RWPE1 (cell line): ENCODE results near the gene NR1D2.
"Not testable (repeated sequence)": the region's sequence is repeated elsewhere in the genome, so short reads cannot be mapped to it uniquely, and the experiment has no call there.

ENCODE experiments used
- CTCF ChIA-PET: fragments of 350-600 bp; sonication (Branson Sonifier 250); formaldehyde crosslinking; extraction: SDS; loops from one replicate; lab custom pipeline; 2021; lab: Yijun Ruan, JAX
- POLR2A ChIA-PET: fragments of 400-600 bp; formaldehyde crosslinking; extraction: SDS; loops from one replicate; lab custom pipeline; 2020; ENCODE audit warnings: antibody characterized with exemption; ENCODE audit not compliant: low non-redundant PET; lab: Yijun Ruan, JAX
- DNase-seq: peaks from one replicate; pipeline ENCODE4 v3.0.0; 2012; ENCODE audit warnings: low spot score
- H3K27ac ChIP-seq: fragments of 450-650 bp; 2 replicates; pipeline ENCODE4 v1.5.1; 2017
- TF ChIP-seq, protein P1 (sequence below): fragments of 450-650 bp; conservative IDR thresholded peaks from 2 replicates; pipeline ENCODE4 v1.5.1; 2017; ENCODE audit warnings: low read depth, mild to moderate bottlenecking

NR1D2 gene

DNA sequence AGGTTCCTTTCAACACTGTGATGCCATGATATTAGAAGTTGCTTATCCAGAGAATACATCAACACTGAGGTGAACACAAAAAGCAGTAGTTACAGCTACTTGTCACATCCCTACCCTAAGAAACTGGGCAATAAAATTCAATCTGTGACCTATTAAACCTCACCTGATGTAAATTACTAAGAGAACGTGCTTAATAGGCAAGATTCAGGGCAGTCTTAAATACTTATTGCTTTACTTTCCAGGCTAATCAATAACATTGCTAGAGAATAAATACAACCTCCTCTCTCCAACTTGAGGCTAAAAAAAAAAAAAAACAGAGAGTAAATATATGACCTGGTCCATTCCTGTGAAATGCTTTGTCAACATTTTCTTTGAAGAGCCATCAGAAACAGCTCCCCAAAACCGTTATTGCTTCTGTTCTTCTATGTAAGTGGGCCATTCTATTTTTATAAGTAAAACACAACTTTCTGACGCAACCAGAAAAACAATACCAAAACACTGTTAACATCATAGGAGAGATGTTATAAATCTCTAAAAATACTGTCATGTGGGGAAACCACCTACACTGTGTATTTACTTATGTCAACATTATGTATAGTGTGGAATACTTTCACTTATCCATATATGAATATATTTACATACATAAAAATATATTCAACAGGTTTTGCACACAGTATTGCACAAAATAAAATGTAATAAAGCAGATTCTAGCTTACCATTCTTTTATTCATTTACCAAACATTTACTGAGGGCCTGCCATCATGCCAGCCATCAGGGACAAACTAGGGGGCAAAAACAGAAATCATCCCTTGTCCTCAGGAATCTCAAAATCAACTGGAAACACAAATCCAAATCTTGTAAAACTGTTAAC, 31.0 kb upstream of the NR1D2 start:
- no peak overlapping the region for H3K27ac ChIP-seq
- DNase-seq, result no peak
- POLR2A ChIA-PET, result no interaction called here
- CTCF ChIA-PET, result no interaction called here
- TF ChIP-seq, protein P1, sequence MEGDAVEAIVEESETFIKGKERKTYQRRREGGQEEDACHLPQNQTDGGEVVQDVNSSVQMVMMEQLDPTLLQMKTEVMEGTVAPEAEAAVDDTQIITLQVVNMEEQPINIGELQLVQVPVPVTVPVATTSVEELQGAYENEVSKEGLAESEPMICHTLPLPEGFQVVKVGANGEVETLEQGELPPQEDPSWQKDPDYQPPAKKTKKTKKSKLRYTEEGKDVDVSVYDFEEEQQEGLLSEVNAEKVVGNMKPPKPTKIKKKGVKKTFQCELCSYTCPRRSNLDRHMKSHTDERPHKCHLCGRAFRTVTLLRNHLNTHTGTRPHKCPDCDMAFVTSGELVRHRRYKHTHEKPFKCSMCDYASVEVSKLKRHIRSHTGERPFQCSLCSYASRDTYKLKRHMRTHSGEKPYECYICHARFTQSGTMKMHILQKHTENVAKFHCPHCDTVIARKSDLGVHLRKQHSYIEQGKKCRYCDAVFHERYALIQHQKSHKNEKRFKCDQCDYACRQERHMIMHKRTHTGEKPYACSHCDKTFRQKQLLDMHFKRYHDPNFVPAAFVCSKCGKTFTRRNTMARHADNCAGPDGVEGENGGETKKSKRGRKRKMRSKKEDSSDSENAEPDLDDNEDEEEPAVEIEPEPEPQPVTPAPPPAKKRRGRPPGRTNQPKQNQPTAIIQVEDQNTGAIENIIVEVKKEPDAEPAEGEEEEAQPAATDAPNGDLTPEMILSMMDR, result no peak

DNA sequence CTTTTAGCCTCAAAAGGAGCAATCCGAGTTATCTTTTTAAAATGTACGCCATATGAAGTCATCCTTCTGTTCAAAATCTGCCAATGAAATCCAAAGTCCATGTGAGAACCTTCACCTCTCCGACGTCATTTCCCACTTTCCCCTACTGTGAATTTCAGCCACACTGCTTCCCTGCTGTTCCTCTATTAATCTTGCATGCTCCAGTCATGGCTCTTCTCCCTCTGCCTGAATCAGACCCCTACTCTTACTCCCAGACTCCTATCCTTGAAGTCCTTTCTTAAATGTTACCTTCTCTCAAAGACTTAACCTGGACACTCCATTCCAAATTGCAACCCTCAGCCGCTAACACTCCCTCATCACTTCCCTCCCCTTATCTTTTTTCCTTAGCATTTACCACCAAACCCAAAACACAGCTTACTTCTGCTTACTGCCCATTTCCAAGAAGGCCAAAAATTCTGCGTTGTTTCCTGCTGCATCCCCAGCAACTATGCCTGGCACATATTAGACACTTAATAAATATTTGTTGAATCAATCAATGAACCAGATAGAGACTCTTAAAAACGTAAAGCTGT, 29.5 kb upstream of the NR1D2 start:
- POLR2A ChIA-PET, result no interaction called here
- H3K27ac ChIP-seq, result no peak overlapping the region
- DNase-seq, result no peak

DNA sequence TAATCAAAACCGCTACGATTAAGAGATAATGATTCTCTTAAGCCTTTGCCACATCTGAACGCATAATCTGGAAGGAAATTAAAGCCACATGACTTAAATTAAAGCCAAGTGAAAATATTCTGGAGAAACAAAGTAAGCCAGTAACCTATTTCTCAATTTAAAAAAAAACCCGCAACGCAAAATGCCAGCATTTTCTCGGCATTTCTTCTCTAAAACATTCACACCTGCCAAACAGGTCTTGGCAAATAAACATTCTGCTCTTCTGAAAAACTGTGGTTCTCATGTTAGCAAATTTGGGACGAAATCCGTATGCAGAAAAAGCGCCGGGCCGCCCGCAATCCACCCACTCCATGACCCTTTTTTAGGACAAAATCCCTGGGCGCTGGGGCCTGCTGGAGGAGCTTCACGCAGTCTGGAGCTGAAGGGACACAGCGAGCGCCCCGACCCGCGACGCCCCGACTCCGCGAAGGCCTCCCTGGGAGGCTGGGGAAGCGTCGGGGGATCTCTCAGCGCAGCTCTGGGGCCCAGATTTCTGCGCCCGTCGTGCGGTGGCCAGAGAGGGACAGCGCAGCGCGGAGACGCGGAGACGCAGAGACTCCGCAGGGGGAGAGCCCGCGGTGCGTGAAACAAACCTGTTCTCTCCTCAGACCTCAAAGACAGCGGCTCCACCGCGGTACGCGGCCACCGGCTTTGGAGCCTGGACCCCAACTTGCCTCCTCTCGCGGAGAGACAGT, 28.8 kb upstream of the NR1D2 start:
- POLR2A ChIA-PET, result interaction anchor here (1.0 to 1.2 kb wide), 2 partner anchors 28 to 30 kb away, joined by 3 to 7 read pairs; no protein-coding TSS in a partner anchor
- CTCF ChIA-PET, result interaction anchor here (0.6 kb wide), 2 partner anchors 21 to 104 kb away, joined by 3 to 6 read pairs; no protein-coding TSS in a partner anchor
- DNase-seq, result peak; percentile 13
- TF ChIP-seq, protein P1, result no peak
- H3K27ac ChIP-seq, result peak overlapping the region; percentile 86

More for the DNA sequence above, 29.5 kb upstream of the NR1D2 start:
- TF ChIP-seq, protein P1, result no peak
- CTCF ChIA-PET, result interaction anchor here (0.6 kb wide), 1 partner anchor 1812 kb away, joined by 3 read pairs; no protein-coding TSS in a partner anchor

DNA sequence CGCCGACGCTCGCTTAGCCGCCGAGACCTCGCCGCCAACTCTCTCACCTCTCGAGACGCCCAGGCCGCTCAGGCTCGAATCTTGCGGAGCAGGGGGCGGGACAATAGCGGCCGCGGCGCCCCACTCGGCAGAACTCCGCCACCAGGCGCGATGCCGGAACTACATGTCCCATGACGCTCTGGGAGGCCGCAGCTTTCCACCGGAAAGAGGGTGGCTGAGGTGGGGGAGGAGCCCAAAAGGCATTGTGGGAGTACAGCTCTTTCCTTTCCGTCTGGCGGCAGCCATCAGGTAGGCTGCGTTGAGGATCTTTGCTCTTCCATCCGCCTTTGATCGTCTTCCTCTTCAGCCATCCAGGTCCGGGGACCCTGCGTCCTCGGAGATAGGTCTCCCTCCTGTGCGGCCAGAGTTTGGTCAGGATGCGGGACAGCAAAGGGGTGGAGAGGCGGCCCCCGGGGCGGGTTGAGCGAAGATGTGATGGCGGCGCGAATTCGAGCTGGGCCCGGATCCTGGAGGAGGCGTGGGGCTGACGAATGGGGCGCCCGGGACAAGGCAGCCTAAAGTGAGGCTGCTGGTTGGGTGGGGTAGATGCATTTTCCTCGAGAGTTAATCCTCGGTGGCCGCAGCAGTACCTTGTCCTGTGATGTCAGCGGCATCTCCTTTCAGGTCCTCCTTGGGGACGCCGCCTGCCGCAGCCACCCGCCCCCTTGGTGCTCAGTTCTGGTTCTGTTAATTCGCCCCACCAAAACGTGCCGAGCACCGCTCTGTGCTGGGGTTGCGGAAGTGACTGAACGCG, 28.0 kb upstream of the NR1D2 start, which contains the start of the genes NKIRAS1 and RPL15:
NKIRAS1 (minus strand) TSS at position 105 of the 793 bp plus-strand sequence. CDS start 6,086 bp downstream, outside the sequence.
RPL15 (plus strand) TSS at position 247 of the 793 bp plus-strand sequence. CDS start 728 bp downstream, outside the sequence.
- peak; percentile 89 for DNase-seq
- TF ChIP-seq, protein P1, result no peak
- H3K27ac ChIP-seq, result peak within 1 kb of the TSS; percentile 86
- POLR2A ChIA-PET, result interaction anchor here (1.0 to 1.2 kb wide), 2 partner anchors 27 to 29 kb away, joined by 3 to 7 read pairs; no protein-coding TSS in a partner anchor
- CTCF ChIA-PET, result interaction anchor here (0.6 kb wide), 2 partner anchors 21 to 104 kb away, joined by 3 to 6 read pairs; no protein-coding TSS in a partner anchor

DNA sequence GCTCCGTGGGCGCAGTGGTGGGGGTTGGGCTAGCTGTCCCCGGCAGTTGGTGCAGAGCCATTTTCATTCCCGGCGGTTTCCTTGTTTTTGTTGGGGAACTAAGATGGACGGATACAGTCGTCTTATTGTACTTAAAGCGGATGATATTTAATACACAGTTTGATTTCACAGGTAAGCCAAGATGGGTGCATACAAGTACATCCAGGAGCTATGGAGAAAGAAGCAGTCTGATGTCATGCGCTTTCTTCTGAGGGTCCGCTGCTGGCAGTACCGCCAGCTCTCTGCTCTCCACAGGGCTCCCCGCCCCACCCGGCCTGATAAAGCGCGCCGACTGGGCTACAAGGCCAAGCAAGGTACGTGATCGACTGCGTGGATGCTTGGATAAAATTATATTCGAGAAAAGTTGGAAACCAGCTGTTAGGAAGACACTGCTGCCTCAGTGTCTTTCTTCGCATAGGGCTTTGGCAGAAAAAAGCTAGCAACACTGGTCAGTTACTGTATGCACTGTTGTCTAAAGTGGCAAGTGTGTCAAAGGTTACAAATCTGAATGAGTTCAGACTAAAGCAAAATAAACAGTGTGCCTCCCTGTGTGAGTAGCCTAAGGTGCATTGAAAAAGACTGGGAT, 27.3 kb upstream of the NR1D2 start:
- CTCF ChIA-PET, result not testable (repeated sequence)
- peak; percentile 41 for DNase-seq
- POLR2A ChIA-PET, result interaction anchor here (1.2 kb wide), 1 partner anchor 29 kb away, joined by 7 read pairs; no protein-coding TSS in a partner anchor
- peak overlapping the region; percentile 86 for H3K27ac ChIP-seq

DNA sequence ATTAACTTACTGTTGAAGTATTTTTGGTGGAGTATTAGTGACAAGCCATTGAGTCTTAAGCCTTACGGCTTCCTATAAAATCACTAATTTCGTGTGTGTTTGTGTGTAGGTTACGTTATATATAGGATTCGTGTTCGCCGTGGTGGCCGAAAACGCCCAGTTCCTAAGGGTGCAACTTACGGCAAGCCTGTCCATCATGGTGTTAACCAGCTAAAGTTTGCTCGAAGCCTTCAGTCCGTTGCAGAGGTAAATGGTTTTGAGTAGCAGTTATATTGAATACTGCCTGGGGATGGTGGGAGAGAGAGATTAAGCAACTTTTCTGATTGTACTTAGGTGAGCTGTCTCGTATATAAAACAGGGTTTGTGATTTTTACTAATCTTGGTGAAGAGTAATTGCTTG, 26.8 kb upstream of the NR1D2 start:
- CTCF ChIA-PET, DNase-seq, H3K27ac ChIP-seq, POLR2A ChIA-PET: not testable (repeated sequence)
